K562 (cell line): ENCODE results near the gene TMSB4X. TPM values are rescaled to one million over a fixed set of nuclear protein-coding genes. Genes with fewer than 3 reads are reported as not detected.
A peak's percentile ranks its signal among the peaks of the same experiment; 100 is the strongest.

Experiments
- BCOR ChIP-seq: fragments of 450-650 bp; IDR thresholded peaks from 2 replicates; pipeline ENCODE4 v1.6.1; 2016
- CXXC5 ChIP-seq: fragments of 250-450 bp; sonication (Bioruptor Pico); IDR thresholded peaks from 2 replicates; pipeline ENCODE4 v1.8.0; 2022; ENCODE audit warnings: inconsistent platforms, mild to moderate bottlenecking, moderate library complexity
- ESRRB ChIP-seq: fragments of 250-450 bp; sonication (Bioruptor Pico); IDR thresholded peaks from 2 replicates; pipeline ENCODE4 v1.5.0; 2020; ENCODE audit warnings: mild to moderate bottlenecking, moderate library complexity, borderline replicate concordance
- HMG20A ChIP-seq: fragments of 450-650 bp; formaldehyde crosslinking; conservative IDR thresholded peaks from 2 replicates; pipeline ENCODE4 v1.4.0; 2020; ENCODE audit warnings: mild to moderate bottlenecking, mixed read lengths
- MAFF ChIP-seq: IDR thresholded peaks from 2 replicates; pipeline ENCODE4 v1.6.1; 2012; ENCODE audit warnings: low read length, improper control_type of control experiment
- MXD1 ChIP-seq: fragments of 250-450 bp; sonication (Bioruptor Pico); IDR thresholded peaks from 2 replicates; pipeline ENCODE4 v1.8.0; 2021; ENCODE audit warnings: borderline replicate concordance, mild to moderate bottlenecking, moderate library complexity; ENCODE audit not compliant: poor library complexity, severe bottlenecking
- NFRKB ChIP-seq: fragments of 450-650 bp; IDR thresholded peaks from 2 replicates; pipeline ENCODE4 v1.6.1; 2016; ENCODE audit warnings: low read depth
- PHTF2 ChIP-seq: fragments of 250-450 bp; sonication (Bioruptor Pico); IDR thresholded peaks from 2 replicates; pipeline ENCODE4 v1.5.0; 2021; ENCODE audit warnings: mild to moderate bottlenecking
- RBM15 ChIP-seq: fragments of 200-400 bp; formaldehyde crosslinking; IDR thresholded peaks from 2 replicates; pipeline ENCODE4 v1.6.1; 2018; ENCODE audit warnings: mild to moderate bottlenecking, low read length, moderate library complexity; ENCODE audit not compliant: insufficient read depth
- SRSF1 ChIP-seq: fragments of 200-400 bp; formaldehyde crosslinking; IDR thresholded peaks from 2 replicates; pipeline ENCODE4 v1.6.1; 2017; ENCODE audit warnings: mild to moderate bottlenecking, low read depth, low read length, moderate library complexity
- ZBTB8A ChIP-seq: fragments of 450-650 bp; IDR thresholded peaks from 2 replicates; pipeline ENCODE4 v1.6.1; 2018; ENCODE audit warnings: mild to moderate bottlenecking, moderate library complexity; ENCODE audit not compliant: partially characterized antibody
- ZKSCAN8 ChIP-seq: fragments of 200-800 bp; sonication (Bioruptor generic); IDR thresholded peaks from 2 replicates; pipeline ENCODE4 v1.6.1; 2016; ENCODE audit warnings: missing genetic modification characterization, missing compliant biosample characterization
- ZNF232 ChIP-seq: sonication (generic); formaldehyde crosslinking; IDR thresholded peaks from 2 replicates; pipeline ENCODE4 v1.8.0; 2022; ENCODE audit warnings: mild to moderate bottlenecking, missing genetic modification reagents
- ZNF408 ChIP-seq: fragments of 250-450 bp; sonication (Bioruptor Pico); IDR thresholded peaks from 2 replicates; pipeline ENCODE4 v1.4.0; 2020; ENCODE audit warnings: low read depth, mild to moderate bottlenecking, moderate library complexity
- ZSCAN29 ChIP-seq: fragments of 450-650 bp; IDR thresholded peaks from 2 replicates; pipeline ENCODE4 v1.6.1; 2017
- polyA plus RNA-seq, 8 experiments: library from polyadenylated mRNA; depleted of rRNA in 4 of 8; stranded (reverse) in 5 of 8; unstranded in 3 of 8; fragments of >200 nt; fragmentation: Nextera tagmentation in 2 of 8; fragmentation: Illumina TruSeq in 1 of 8; extraction: Ambion mirVana in 2 of 8; extraction: Trizol in 1 of 8; gene quantifications; 2 replicates each; pipeline versions ENCODE4 v1.2.1 to v1.2.3, GENCODE V29; 2011 to 2014; ENCODE audit warnings: inconsistent platforms in 1 of 8, missing spikeins in 1 of 8
- total RNA-seq, 7 experiments: library from RNA; depleted of rRNA in 6 of 7; stranded (reverse); fragments of >200 nt in 6 of 7; fragmentation: Illumina TruSeq in 2 of 7; extraction: Trizol in 2 of 7; gene quantifications; 2 replicates each; pipeline versions ENCODE4 v1.2.1 to v1.2.3, GENCODE V29; 2011 to 2021; ENCODE audit warnings: low replicate concordance in 1 of 7
- TF ChIP-seq, protein P1 (sequence below): fragments of 250-450 bp; sonication (Bioruptor Pico); IDR thresholded peaks from 2 replicates; pipeline ENCODE4 v1.5.0; 2021
- TF ChIP-seq, protein P2 (sequence below): sonication (generic); formaldehyde crosslinking; IDR thresholded peaks from 2 replicates; pipeline ENCODE4 v1.8.0; 2022; ENCODE audit warnings: missing genetic modification reagents, mild to moderate bottlenecking, borderline replicate concordance

The TMSB4X gene
- total and polyA plus RNA-seq, 9 of the 15 experiments (the other 6 are each of a cell fraction or from before 2014, with no cell fraction given): 1,035 to 2,035 (median 1,529) TPM

DNA sequence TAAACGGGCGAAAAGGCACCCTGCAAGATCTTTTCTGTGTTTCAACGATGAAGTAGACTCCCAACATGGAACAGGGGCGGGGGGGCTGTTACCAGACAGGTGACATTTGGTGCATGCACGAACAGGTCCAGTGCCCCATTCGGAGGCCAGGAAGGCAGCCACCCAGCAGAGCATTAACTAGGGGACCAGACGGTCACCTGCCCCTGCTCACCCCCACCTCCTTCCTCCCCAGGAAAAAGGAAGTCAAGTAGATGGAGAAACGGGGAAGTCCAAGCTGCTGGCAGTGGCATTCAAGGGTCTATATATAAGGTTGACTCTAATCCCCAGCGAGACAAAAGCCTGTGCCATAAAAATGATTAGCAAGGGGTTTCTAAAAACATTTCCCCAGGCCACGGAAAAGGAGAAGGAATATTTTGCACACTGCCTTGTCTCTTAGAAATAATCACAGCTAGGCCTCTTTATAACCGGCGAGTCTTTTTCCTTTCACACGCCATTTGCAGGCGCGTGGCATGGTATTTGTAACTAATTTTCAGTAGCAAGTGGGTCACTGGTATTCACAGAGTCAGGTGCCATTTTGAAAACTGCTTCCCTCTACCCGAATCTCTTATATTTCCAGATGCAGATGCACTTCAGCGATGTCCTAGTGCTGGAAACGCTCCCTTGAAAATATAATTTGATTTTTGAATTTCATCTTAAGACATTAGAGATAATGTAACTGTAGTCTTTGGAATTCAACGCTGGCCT lies 1.2 kb upstream of the TMSB4X start (continued):
- TF ChIP-seq, protein P1, sequence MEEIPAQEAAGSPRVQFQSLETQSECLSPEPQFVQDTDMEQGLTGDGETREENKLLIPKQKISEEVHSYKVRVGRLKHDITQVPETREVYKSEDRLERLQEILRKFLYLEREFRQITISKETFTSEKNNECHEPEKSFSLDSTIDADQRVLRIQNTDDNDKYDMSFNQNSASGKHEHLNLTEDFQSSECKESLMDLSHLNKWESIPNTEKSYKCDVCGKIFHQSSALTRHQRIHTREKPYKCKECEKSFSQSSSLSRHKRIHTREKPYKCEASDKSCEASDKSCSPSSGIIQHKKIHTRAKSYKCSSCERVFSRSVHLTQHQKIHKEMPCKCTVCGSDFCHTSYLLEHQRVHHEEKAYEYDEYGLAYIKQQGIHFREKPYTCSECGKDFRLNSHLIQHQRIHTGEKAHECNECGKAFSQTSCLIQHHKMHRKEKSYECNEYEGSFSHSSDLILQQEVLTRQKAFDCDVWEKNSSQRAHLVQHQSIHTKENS (CRISPR knock-in tag): no peak
- TF ChIP-seq ZNF232 (CRISPR knock-in tag) (no peak), ESRRB (CRISPR knock-in tag) (no peak), NFRKB (no peak), BCOR (no peak), HMG20A (no peak), ZKSCAN8 (CRISPR knock-in tag) (no peak), CXXC5 (CRISPR knock-in tag) (0 out of 2 replicates have a peak, but pooled peaks have one; percentile 15), ZBTB8A (no peak), ZSCAN29 (no peak), PHTF2 (CRISPR knock-in tag) (no peak), MXD1 (CRISPR knock-in tag) (no peak), RBM15 (no peak), MAFF (no peak), ZNF408 (CRISPR knock-in tag) (no peak), SRSF1 (no peak)
- TF ChIP-seq, protein P2, sequence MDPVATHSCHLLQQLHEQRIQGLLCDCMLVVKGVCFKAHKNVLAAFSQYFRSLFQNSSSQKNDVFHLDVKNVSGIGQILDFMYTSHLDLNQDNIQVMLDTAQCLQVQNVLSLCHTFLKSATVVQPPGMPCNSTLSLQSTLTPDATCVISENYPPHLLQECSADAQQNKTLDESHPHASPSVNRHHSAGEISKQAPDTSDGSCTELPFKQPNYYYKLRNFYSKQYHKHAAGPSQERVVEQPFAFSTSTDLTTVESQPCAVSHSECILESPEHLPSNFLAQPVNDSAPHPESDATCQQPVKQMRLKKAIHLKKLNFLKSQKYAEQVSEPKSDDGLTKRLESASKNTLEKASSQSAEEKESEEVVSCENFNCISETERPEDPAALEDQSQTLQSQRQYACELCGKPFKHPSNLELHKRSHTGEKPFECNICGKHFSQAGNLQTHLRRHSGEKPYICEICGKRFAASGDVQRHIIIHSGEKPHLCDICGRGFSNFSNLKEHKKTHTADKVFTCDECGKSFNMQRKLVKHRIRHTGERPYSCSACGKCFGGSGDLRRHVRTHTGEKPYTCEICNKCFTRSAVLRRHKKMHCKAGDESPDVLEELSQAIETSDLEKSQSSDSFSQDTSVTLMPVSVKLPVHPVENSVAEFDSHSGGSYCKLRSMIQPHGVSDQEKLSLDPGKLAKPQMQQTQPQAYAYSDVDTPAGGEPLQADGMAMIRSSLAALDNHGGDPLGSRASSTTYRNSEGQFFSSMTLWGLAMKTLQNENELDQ: no peak
